Mucosa of stomach (tissue), 1 donor: ENCODE data around the gene APBB2.
"Not testable (repeated sequence)": the region's sequence is repeated elsewhere in the genome, so short reads cannot be mapped to it uniquely, and the experiment has no call there.

Source experiments
- H3K27me3 ChIP-seq: one replicate; pipeline ENCODE4 v1.7.0; 2013; ENCODE audit warnings: mild to moderate bottlenecking, low read length; ENCODE audit not compliant: control insufficient read depth, insufficient read depth
- H3K36me3 ChIP-seq: one replicate; pipeline ENCODE4 v1.7.0; 2013; ENCODE audit warnings: low read length; ENCODE audit not compliant: control insufficient read depth, insufficient read depth
- H3K4me1 ChIP-seq: one replicate; pipeline ENCODE4 v1.7.0; 2013; ENCODE audit warnings: mild to moderate bottlenecking, low read length; ENCODE audit not compliant: control insufficient read depth, insufficient read depth
- H3K4me3 ChIP-seq: one replicate; pipeline ENCODE4 v1.7.0; 2013; ENCODE audit warnings: low read length
- H3K9ac ChIP-seq: one replicate; pipeline ENCODE4 v1.7.0; 2013; ENCODE audit warnings: mild to moderate bottlenecking, low read length, moderate library complexity
- H3K9me3 ChIP-seq: one replicate; pipeline ENCODE4 v1.7.0; 2013; ENCODE audit warnings: mild to moderate bottlenecking, low read length, moderate library complexity; ENCODE audit not compliant: control insufficient read depth
- donor health status: Pancreatic carcinoma.

Gene APBB2

GRCh38 chr4:40918330-40918729 lies 296.0 kb downstream of the APBB2 start:
- no peak overlapping the region for H3K9ac ChIP-seq
- H3K36me3 ChIP-seq: no peaks in the 10 kb centered on the region
- no peaks in the 10 kb centered on the region for H3K27me3 ChIP-seq
- H3K4me3 ChIP-seq: no peak overlapping the region
- H3K9me3 ChIP-seq: no peaks in the 10 kb centered on the region
- H3K4me1 ChIP-seq: no peaks in the 10 kb centered on the region

GRCh38 chr4:40916880-40917279 lies 297.5 kb downstream of the APBB2 start:
- Histone ChIP-seq H3K36me3 (no peaks in the 10 kb centered on the region), H3K27me3 (no peaks in the 10 kb centered on the region), H3K9me3 (no peaks in the 10 kb centered on the region), H3K4me1 (no peaks in the 10 kb centered on the region), H3K4me3 (no peak overlapping the region), H3K9ac (no peak overlapping the region)

GRCh38 chr4:40916218-40916555 lies 298.2 kb downstream of the APBB2 start:
- no peak overlapping the region for H3K9ac ChIP-seq
- H3K36me3 ChIP-seq: no peaks in the 10 kb centered on the region
- H3K4me3 ChIP-seq: no peak overlapping the region
- H3K9me3 ChIP-seq: no peaks in the 10 kb centered on the region
- no peaks in the 10 kb centered on the region for H3K27me3 ChIP-seq
- no peaks in the 10 kb centered on the region for H3K4me1 ChIP-seq

GRCh38 chr4:40915318-40916217 lies 298.8 kb downstream of the APBB2 start:
- H3K4me3 ChIP-seq: no peak overlapping the region
- no peaks in the 10 kb centered on the region for H3K9me3 ChIP-seq
- no peaks in the 10 kb centered on the region for H3K27me3 ChIP-seq
- no peaks in the 10 kb centered on the region for H3K4me1 ChIP-seq
- H3K36me3 ChIP-seq: no peaks in the 10 kb centered on the region
- no peak overlapping the region for H3K9ac ChIP-seq

GRCh38 chr4:40912460-40913184 lies 301.7 kb downstream of the APBB2 start:
- no peaks in the 10 kb centered on the region for H3K36me3 ChIP-seq
- no peaks in the 10 kb centered on the region for H3K27me3 ChIP-seq
- peaks cover 9% of the 10 kb centered on the region for H3K4me1 ChIP-seq
- H3K9ac ChIP-seq: no peak overlapping the region
- H3K4me3 ChIP-seq: no peak overlapping the region
- H3K9me3 ChIP-seq: no peaks in the 10 kb centered on the region

- Histone ChIP-seq H3K4me1 (peaks cover 9% of the 10 kb centered on the region), H3K36me3 (no peaks in the 10 kb centered on the region), H3K9ac (no peak overlapping the region), H3K27me3 (no peaks in the 10 kb centered on the region), H3K9me3 (no peaks in the 10 kb centered on the region), H3K4me3 (no peak overlapping the region)
Measured at GRCh38 chr4:40910706-40911105, 303.6 kb downstream of the APBB2 start.

- Histone ChIP-seq H3K27me3 (no peaks in the 10 kb centered on the region), H3K36me3 (no peaks in the 10 kb centered on the region), H3K4me3 (no peak overlapping the region), H3K9me3 (no peaks in the 10 kb centered on the region), H3K4me1 (peaks cover 9% of the 10 kb centered on the region), H3K9ac (no peak overlapping the region)
Measured at GRCh38 chr4:40909363-40909876, 304.9 kb downstream of the APBB2 start.

- Histone ChIP-seq H3K36me3 (no peaks in the 10 kb centered on the region), H3K9me3 (no peaks in the 10 kb centered on the region), H3K4me3 (no peak overlapping the region), H3K4me1 (peaks cover 9% of the 10 kb centered on the region), H3K9ac (peak overlapping the region; percentile 28), H3K27me3 (no peaks in the 10 kb centered on the region)
Measured at GRCh38 chr4:40908702-40909362, 305.5 kb downstream of the APBB2 start.

- H3K9ac ChIP-seq: peak overlapping the region; percentile 28
- peaks cover 9% of the 10 kb centered on the region for H3K4me1 ChIP-seq
- H3K27me3 ChIP-seq: no peaks in the 10 kb centered on the region
- H3K36me3 ChIP-seq: no peaks in the 10 kb centered on the region
- H3K4me3 ChIP-seq: no peak overlapping the region
- no peaks in the 10 kb centered on the region for H3K9me3 ChIP-seq
Measured at GRCh38 chr4:40908297-40908696, 306.0 kb downstream of the APBB2 start.

- no peak overlapping the region for H3K9ac ChIP-seq
- no peaks in the 10 kb centered on the region for H3K9me3 ChIP-seq
- no peaks in the 10 kb centered on the region for H3K27me3 ChIP-seq
- H3K36me3 ChIP-seq: no peaks in the 10 kb centered on the region
- H3K4me3 ChIP-seq: no peak overlapping the region
- H3K4me1 ChIP-seq: peaks cover 9% of the 10 kb centered on the region
Measured at GRCh38 chr4:40905414-40905813, 308.9 kb downstream of the APBB2 start.

- H3K4me1 ChIP-seq, H3K27me3 ChIP-seq, H3K36me3 ChIP-seq, H3K9ac ChIP-seq, H3K9me3 ChIP-seq, H3K4me3 ChIP-seq: not testable (repeated sequence)
Measured at GRCh38 chr4:40900531-40900930, 313.8 kb downstream of the APBB2 start.
